ENCODE data around the gene TLE1. TPM values are rescaled to one million over a fixed set of nuclear protein-coding genes. Genes with fewer than 3 reads are reported as not detected.

The TLE1 gene
- total and polyA plus RNA-seq, 10 of the 15 experiments (the other 5 are each of a cell fraction or from before 2014, with no cell fraction given) = 0.04 to 0.23 (median 0.10) TPM; not detected in 6

GRCh38 chr9:81629440-81629839 lies 59.9 kb downstream of the TLE1 start:
- no peak for ATAC-seq
- intact Hi-C loops (cut with micrococcal nuclease; ENCODE audit: unreplicated experiment) = no loop called here
- no peaks in the 10 kb centered on the region for H3K9me3 ChIP-seq (replicated peaks; ENCODE audit: control insufficient read depth, insufficient read depth, low read length)
- ChIA-PET RAD21 (ENCODE audit: unreplicated experiment) (no interaction called here), POLR2A (no interaction called here), SMC1A (ENCODE audit: uncharacterized antibody, unreplicated experiment) (no interaction called here), CTCF (no interaction called here)
- no peak for FAIRE-seq
- in situ Hi-C loops (cut with MboI) = no loop called here
- H3K79me2 ChIP-seq (ENCODE audit: control insufficient read depth, insufficient read depth, low read length) = no peaks in the 10 kb centered on the region
- no peaks in the 10 kb centered on the region for H4K20me1 ChIP-seq (ENCODE audit: control insufficient read depth, insufficient read depth)
- TF ChIP-seq MYB (IDR thresholded peaks at IDR 0.05; ENCODE audit: borderline replicate concordance, low read depth, low read length) = no peak
- TF ChIP-seq MYC (IDR thresholded peaks at IDR 0.05; ENCODE audit: insufficient read depth, insufficient read length, insufficient replicate concordance, low read length, severe bottlenecking) = no peak
- TF ChIP-seq IKZF2 (IDR thresholded peaks at IDR 0.05) = no peak
- no peak for TF ChIP-seq ETV6 (conservative IDR thresholded peaks at IDR 0.05 in 1 of 2, IDR thresholded peaks at IDR 0.05 in 1 of 2; ENCODE audit: borderline replicate concordance in 1 of 2, low read depth in 1 of 2)
- no peak for TF ChIP-seq ZNF274 (IDR thresholded peaks at IDR 0.05; ENCODE audit: insufficient read depth, insufficient read length)
- no peak for TF ChIP-seq SKIL (IDR thresholded peaks at IDR 0.05; ENCODE audit: low read depth, poor library complexity, severe bottlenecking)
- TF ChIP-seq SREBF2 (IDR thresholded peaks at IDR 0.05; ENCODE audit: low read length) = no peak
- TF ChIP-seq HDGF (IDR thresholded peaks at IDR 0.05) = no peak
- TF ChIP-seq NBN (IDR thresholded peaks at IDR 0.05) = no peak
- no peak for TF ChIP-seq KAT2A (conservative IDR thresholded peaks at IDR 0.05; ENCODE audit: control insufficient read depth, low read depth, low read length)
- TF ChIP-seq ZNF207 (IDR thresholded peaks at IDR 0.05; ENCODE audit: borderline replicate concordance) = no peak
- TF ChIP-seq SP1 (IDR thresholded peaks at IDR 0.05; ENCODE audit: low read depth, low read length) = no peak
- TF ChIP-seq, protein P1, sequence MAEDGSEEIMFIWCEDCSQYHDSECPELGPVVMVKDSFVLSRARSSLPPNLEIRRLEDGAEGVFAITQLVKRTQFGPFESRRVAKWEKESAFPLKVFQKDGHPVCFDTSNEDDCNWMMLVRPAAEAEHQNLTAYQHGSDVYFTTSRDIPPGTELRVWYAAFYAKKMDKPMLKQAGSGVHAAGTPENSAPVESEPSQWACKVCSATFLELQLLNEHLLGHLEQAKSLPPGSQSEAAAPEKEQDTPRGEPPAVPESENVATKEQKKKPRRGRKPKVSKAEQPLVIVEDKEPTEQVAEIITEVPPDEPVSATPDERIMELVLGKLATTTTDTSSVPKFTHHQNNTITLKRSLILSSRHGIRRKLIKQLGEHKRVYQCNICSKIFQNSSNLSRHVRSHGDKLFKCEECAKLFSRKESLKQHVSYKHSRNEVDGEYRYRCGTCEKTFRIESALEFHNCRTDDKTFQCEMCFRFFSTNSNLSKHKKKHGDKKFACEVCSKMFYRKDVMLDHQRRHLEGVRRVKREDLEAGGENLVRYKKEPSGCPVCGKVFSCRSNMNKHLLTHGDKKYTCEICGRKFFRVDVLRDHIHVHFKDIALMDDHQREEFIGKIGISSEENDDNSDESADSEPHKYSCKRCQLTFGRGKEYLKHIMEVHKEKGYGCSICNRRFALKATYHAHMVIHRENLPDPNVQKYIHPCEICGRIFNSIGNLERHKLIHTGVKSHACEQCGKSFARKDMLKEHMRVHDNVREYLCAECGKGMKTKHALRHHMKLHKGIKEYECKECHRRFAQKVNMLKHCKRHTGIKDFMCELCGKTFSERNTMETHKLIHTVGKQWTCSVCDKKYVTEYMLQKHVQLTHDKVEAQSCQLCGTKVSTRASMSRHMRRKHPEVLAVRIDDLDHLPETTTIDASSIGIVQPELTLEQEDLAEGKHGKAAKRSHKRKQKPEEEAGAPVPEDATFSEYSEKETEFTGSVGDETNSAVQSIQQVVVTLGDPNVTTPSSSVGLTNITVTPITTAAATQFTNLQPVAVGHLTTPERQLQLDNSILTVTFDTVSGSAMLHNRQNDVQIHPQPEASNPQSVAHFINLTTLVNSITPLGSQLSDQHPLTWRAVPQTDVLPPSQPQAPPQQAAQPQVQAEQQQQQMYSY (CRISPR knock-in tag; IDR thresholded peaks at IDR 0.05) = no peak
- no peak overlapping the region for H3K4me3 ChIP-seq
- no peak overlapping the region for H3K9ac ChIP-seq (ENCODE audit: control insufficient read depth, insufficient read depth, low read length)
- no TSS peak for BruUV-seq (replicated peaks)
- H3K27me3 ChIP-seq (replicated peaks in 1 of 2; ENCODE audit: control insufficient read depth in 2 of 2, insufficient read depth in 2 of 2, low read length in 1 of 2) = no peaks in the 10 kb centered on the region
- no peak for DNase-seq (ENCODE audit: low read depth, low spot score)
- no peaks in the 10 kb centered on the region for H3K4me1 ChIP-seq (ENCODE audit: control insufficient read depth, insufficient read depth, low read length)
- H3K4me2 ChIP-seq (ENCODE audit: control insufficient read depth, insufficient read depth) = no peak overlapping the region
- no peak overlapping the region for H3K27ac ChIP-seq (ENCODE audit: control insufficient read depth, insufficient read depth)
- WGBS (ENCODE audit: insufficient coverage, insufficient replicate concordance, low lambda C conversion rate, missing lambda C conversion rate) = 59% methylated on average over 2 of the region's 2 CpGs
- H2AFZ ChIP-seq (ENCODE audit: control insufficient read depth, low read depth, low read length) = no peak overlapping the region
- no peaks in the 10 kb centered on the region for H3K36me3 ChIP-seq (ENCODE audit: control insufficient read depth in 2 of 2, insufficient read depth in 2 of 2, low read length in 1 of 2)

All from GM12878 (cell line).